Smooth muscle cell (in vitro differentiated cells): Measurements from ENCODE around the gene SFMBT2. TPM values are rescaled to one million over a fixed set of nuclear protein-coding genes. Genes with fewer than 3 reads are reported as not detected.

Experiments
- DNase-seq: peaks from one replicate; lab custom pipeline; 2025; ENCODE audit not compliant: unreplicated experiment; lab: John Stamatoyannopoulos, UW
- H2AFZ ChIP-seq: fragments of 200-600 bp; sonication (generic); 2 replicates; pipeline ENCODE4 v1.6.0; 2016; ENCODE audit warnings: antibody characterized with exemption, low read depth, mild to moderate bottlenecking
- H3F3A ChIP-seq: fragments of 200-600 bp; sonication (generic); 2 replicates; pipeline ENCODE4 v1.6.0; 2017; ENCODE audit warnings: antibody characterized with exemption, low read depth
- H3K27ac ChIP-seq: fragments of 200-600 bp; sonication (generic); 2 replicates; pipeline ENCODE4 v1.5.1; 2016; ENCODE audit warnings: low read depth, mild to moderate bottlenecking
- H3K27me3 ChIP-seq: fragments of 200-600 bp; sonication (generic); 2 replicates; pipeline ENCODE4 v1.6.1; 2016; ENCODE audit warnings: low read depth, mild to moderate bottlenecking
- H3K36me3 ChIP-seq: fragments of 200-600 bp; sonication (generic); 2 replicates; pipeline ENCODE4 v1.5.1; 2016; ENCODE audit warnings: low read depth
- H3K4me1 ChIP-seq: fragments of 200-600 bp; sonication (generic); 2 replicates; pipeline ENCODE4 v1.5.1; 2016; ENCODE audit warnings: low read depth
- H3K4me2 ChIP-seq: fragments of 200-600 bp; sonication (generic); 2 replicates; pipeline ENCODE4 v1.6.0; 2016; ENCODE audit warnings: mild to moderate bottlenecking
- H3K4me3 ChIP-seq: fragments of 200-600 bp; sonication (generic); 2 replicates; pipeline ENCODE4 v1.5.1; 2016; ENCODE audit warnings: mild to moderate bottlenecking
- H3K79me2 ChIP-seq: fragments of 200-600 bp; sonication (generic); 2 replicates; pipeline ENCODE4 v1.6.0; 2016; ENCODE audit warnings: low read depth, mild to moderate bottlenecking
- H3K9ac ChIP-seq: fragments of 200-600 bp; sonication (generic); 2 replicates; pipeline ENCODE4 v1.6.0; 2016; ENCODE audit warnings: low read depth
- H3K9me3 ChIP-seq: fragments of 200-600 bp; sonication (generic); replicated peaks from 2 replicates; pipeline ENCODE4 v1.5.1; 2016; ENCODE audit warnings: low read depth
- H4K20me1 ChIP-seq: fragments of 200-600 bp; sonication (generic); 2 replicates; pipeline ENCODE4 v1.6.0; 2016; ENCODE audit warnings: low read depth
- WGBS: methylation state at CpG from one replicate; pipeline ENCODE4 v1.1.7; 2016; ENCODE audit warnings: low lambda C conversion rate; 5-methylcytosine and 5-hydroxymethylcytosine counted together
- polyA plus RNA-seq: library from polyadenylated mRNA; unstranded; fragments of >200 nt; fragmentation: Nextera tagmentation; extraction: Ambion mirVana; gene quantifications from 2 replicates; pipeline ENCODE4 v1.2.1, GENCODE V29; 2016
- total RNA-seq: library from RNA; depleted of rRNA; stranded (reverse); fragments of >200 nt; gene quantifications from 2 replicates; pipeline ENCODE4 v1.2.3, GENCODE V29; 2014
- TF ChIP-seq, protein P1 (sequence below): fragments of 200-600 bp; sonication (generic); IDR thresholded peaks from 2 replicates; pipeline ENCODE4 v1.5.1; 2017; ENCODE audit warnings: borderline replicate concordance, mild to moderate bottlenecking, antibody characterized with exemption; ENCODE audit not compliant: insufficient read depth, poor library complexity, severe bottlenecking

The SFMBT2 gene
- total and polyA plus RNA-seq, 2 experiments from 2014 or later = 0.90 to 1.4 TPM

DNA sequence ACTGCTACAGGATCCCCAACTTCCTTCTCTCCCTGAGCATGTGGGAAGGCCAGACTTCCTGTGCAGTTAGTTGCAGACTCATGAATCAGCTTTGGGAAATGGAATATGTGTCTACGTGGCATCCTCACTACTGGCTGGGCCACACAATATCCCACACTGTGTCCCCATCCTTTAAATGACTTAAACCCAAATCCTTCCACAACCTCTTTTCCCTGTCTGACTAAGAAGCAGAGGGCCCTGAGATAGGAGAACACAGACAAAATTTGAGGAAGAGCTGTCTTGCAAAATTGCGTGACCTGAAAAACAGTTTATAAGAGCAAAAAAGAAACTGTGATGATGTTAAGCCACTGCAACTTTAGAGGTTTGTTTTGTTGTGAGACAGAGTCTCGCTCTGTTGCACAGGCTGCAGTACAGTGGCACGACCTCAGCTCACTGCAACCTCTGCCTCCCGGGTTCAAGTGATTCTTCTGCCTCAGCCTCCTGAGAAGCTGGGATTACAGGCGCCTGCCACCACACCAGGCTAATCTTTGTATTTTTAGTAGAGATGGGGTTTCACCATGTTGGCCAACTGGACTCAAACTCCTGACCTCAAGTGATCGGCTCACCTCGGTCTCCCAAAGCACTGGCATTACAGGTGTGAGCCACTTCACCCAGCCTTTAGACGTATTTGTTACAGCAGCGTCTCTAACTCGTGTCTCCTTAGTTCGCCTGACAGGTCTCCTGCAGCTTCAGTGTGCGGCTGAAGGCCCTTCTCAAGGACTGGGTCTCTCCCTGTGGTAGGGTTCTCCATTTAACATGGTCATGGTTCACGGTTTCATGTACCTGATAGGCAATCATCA, 46.9 kb upstream of the SFMBT2 start:
- H4K20me1 ChIP-seq = no peaks in the 10 kb centered on the region
- TF ChIP-seq, protein P1, sequence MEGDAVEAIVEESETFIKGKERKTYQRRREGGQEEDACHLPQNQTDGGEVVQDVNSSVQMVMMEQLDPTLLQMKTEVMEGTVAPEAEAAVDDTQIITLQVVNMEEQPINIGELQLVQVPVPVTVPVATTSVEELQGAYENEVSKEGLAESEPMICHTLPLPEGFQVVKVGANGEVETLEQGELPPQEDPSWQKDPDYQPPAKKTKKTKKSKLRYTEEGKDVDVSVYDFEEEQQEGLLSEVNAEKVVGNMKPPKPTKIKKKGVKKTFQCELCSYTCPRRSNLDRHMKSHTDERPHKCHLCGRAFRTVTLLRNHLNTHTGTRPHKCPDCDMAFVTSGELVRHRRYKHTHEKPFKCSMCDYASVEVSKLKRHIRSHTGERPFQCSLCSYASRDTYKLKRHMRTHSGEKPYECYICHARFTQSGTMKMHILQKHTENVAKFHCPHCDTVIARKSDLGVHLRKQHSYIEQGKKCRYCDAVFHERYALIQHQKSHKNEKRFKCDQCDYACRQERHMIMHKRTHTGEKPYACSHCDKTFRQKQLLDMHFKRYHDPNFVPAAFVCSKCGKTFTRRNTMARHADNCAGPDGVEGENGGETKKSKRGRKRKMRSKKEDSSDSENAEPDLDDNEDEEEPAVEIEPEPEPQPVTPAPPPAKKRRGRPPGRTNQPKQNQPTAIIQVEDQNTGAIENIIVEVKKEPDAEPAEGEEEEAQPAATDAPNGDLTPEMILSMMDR = no peak
- peaks cover 2% of the 10 kb centered on the region for H3K4me1 ChIP-seq
- no peak for DNase-seq
- H3K9me3 ChIP-seq = no peaks in the 10 kb centered on the region
- WGBS = 78% methylated on average over 14 of the region's 14 CpGs
- H3K79me2 ChIP-seq = no peaks in the 10 kb centered on the region
- H3K9ac ChIP-seq = peak overlapping the region; percentile 29
- H3K4me2 ChIP-seq = peak overlapping the region; percentile 22
- H3K4me3 ChIP-seq = no peak overlapping the region
- no peaks in the 10 kb centered on the region for H3K36me3 ChIP-seq
- no peaks in the 10 kb centered on the region for H3F3A ChIP-seq
- H3K27ac ChIP-seq = peak overlapping the region; percentile 76
- H2AFZ ChIP-seq = peak overlapping the region; percentile 75
- no peaks in the 10 kb centered on the region for H3K27me3 ChIP-seq

- H3K36me3 ChIP-seq = no peaks in the 10 kb centered on the region
- H3K4me1 ChIP-seq = no peaks in the 10 kb centered on the region
- no peaks in the 10 kb centered on the region for H4K20me1 ChIP-seq
- H2AFZ ChIP-seq = no peak overlapping the region
- no peak overlapping the region for H3K4me3 ChIP-seq
- TF ChIP-seq, protein P1 = no peak
- no peak overlapping the region for H3K4me2 ChIP-seq
- 78% methylated on average over 4 of the region's 4 CpGs for WGBS
- no peaks in the 10 kb centered on the region for H3K79me2 ChIP-seq
- H3K9ac ChIP-seq = no peak overlapping the region
- DNase-seq = no peak
- no peak overlapping the region for H3K27ac ChIP-seq
- peaks cover 5% of the 10 kb centered on the region for H3K9me3 ChIP-seq
- H3F3A ChIP-seq = no peaks in the 10 kb centered on the region
- no peaks in the 10 kb centered on the region for H3K27me3 ChIP-seq
Measured at GRCh38 chr10:7449063-7449695, 38.3 kb upstream of the SFMBT2 start.

GRCh38 chr10:7445474-7446185, 34.8 kb upstream of the SFMBT2 start:
- no peak overlapping the region for H3K4me3 ChIP-seq
- H3K4me1 ChIP-seq = no peaks in the 10 kb centered on the region
- H3K4me2 ChIP-seq = no peak overlapping the region
- H2AFZ ChIP-seq = no peak overlapping the region
- H3K79me2 ChIP-seq = no peaks in the 10 kb centered on the region
- H3K9ac ChIP-seq = no peak overlapping the region
- H3K27ac ChIP-seq = no peak overlapping the region
- H3F3A ChIP-seq = no peaks in the 10 kb centered on the region
- no peaks in the 10 kb centered on the region for H4K20me1 ChIP-seq
- TF ChIP-seq, protein P1 = no peak
- DNase-seq = no peak
- no peaks in the 10 kb centered on the region for H3K36me3 ChIP-seq
- H3K27me3 ChIP-seq = peaks cover 20% of the 10 kb centered on the region
- 91% methylated on average over 7 of the region's 7 CpGs for WGBS
- peaks cover 5% of the 10 kb centered on the region for H3K9me3 ChIP-seq
